Mesothelial cell of epicardium (in vitro differentiated cells): ENCODE results near the gene CTNNA3. TPM values are rescaled to one million over a fixed set of nuclear protein-coding genes. Genes with fewer than 3 reads are reported as not detected.

Experiments used
- DNase-seq, 2 experiments: peaks; one replicate each; pipeline ENCODE4 v3.0.0; 2021; ENCODE audit warnings: low spot score in 2 of 2; ENCODE audit not compliant: unreplicated experiment in 2 of 2
- H3K27ac Mint-ChIP-seq: 2 replicates; pipeline ENCODE4 v1.8.0; 2021; ENCODE audit warnings: mixed read lengths
- H3K27me3 Mint-ChIP-seq: 2 replicates; pipeline ENCODE4 v1.8.0; 2021; ENCODE audit warnings: low read depth, mixed read lengths
- H3K36me3 Mint-ChIP-seq: 2 replicates; pipeline ENCODE4 v1.8.0; 2021; ENCODE audit warnings: mixed read lengths
- H3K4me1 Mint-ChIP-seq: 2 replicates; pipeline ENCODE4 v1.8.0; 2021; ENCODE audit warnings: mixed read lengths
- H3K4me3 Mint-ChIP-seq: 2 replicates; pipeline ENCODE4 v1.8.0; 2021; ENCODE audit warnings: mild to moderate bottlenecking, moderate library complexity, mixed read lengths
- H3K9me3 Mint-ChIP-seq: 2 replicates; pipeline ENCODE4 v1.8.0; 2021; ENCODE audit warnings: mixed read lengths
- total RNA-seq: library from RNA; stranded (reverse); gene quantifications from 3 replicates; pipeline ENCODE4 v1.2.1, GENCODE V29; 2021
- TF ChIP-seq, protein P1 (sequence below): fragments of 200-600 bp; sonication (generic); IDR thresholded peaks from one replicate; pipeline ENCODE4 v1.5.0; 2021; ENCODE audit warnings: antibody characterized with exemption; ENCODE audit not compliant: unreplicated experiment

The CTNNA3 gene
- total RNA-seq, 1 donor from 2014 or later = 14.2 TPM

DNA sequence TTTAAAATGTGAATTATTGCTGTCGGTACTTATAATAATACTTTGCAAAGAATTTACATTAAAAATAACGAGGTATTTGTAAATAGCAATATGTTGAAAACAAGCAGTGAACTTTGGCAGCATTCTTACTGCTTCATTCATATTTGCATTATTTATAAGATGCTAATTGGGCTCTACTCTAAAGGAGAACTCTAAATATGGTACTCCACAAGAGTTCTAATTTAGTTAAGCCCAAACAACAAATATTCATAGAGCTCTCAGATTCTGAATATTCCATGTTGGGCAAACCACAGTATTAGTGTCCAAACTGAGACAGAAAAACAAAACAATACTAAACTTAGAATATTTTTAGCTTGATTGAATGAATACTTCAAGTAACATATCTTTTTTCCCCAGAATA is 1674.6 kb downstream of the CTNNA3 start:
- Mint-ChIP-seq H3K36me3 (no peaks in the 10 kb centered on the region), H3K27ac (no peak overlapping the region)

GRCh38 chr10:66008221-66008620 is 1687.8 kb downstream of the CTNNA3 start:
- no peak overlapping the region for H3K27ac Mint-ChIP-seq
- no peak for DNase-seq
- no peak overlapping the region for H3K4me3 Mint-ChIP-seq
- TF ChIP-seq, protein P1, sequence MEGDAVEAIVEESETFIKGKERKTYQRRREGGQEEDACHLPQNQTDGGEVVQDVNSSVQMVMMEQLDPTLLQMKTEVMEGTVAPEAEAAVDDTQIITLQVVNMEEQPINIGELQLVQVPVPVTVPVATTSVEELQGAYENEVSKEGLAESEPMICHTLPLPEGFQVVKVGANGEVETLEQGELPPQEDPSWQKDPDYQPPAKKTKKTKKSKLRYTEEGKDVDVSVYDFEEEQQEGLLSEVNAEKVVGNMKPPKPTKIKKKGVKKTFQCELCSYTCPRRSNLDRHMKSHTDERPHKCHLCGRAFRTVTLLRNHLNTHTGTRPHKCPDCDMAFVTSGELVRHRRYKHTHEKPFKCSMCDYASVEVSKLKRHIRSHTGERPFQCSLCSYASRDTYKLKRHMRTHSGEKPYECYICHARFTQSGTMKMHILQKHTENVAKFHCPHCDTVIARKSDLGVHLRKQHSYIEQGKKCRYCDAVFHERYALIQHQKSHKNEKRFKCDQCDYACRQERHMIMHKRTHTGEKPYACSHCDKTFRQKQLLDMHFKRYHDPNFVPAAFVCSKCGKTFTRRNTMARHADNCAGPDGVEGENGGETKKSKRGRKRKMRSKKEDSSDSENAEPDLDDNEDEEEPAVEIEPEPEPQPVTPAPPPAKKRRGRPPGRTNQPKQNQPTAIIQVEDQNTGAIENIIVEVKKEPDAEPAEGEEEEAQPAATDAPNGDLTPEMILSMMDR = no peak
- no peaks in the 10 kb centered on the region for H3K9me3 Mint-ChIP-seq
- H3K27me3 Mint-ChIP-seq = peaks cover 22% of the 10 kb centered on the region
- H3K4me1 Mint-ChIP-seq = no peaks in the 10 kb centered on the region
- no peaks in the 10 kb centered on the region for H3K36me3 Mint-ChIP-seq

More for the DNA sequence above, 1674.6 kb downstream of the CTNNA3 start:
- TF ChIP-seq, protein P1 = no peak
- no peak overlapping the region for H3K4me3 Mint-ChIP-seq
- H3K9me3 Mint-ChIP-seq = no peaks in the 10 kb centered on the region
- peaks cover 4% of the 10 kb centered on the region for H3K27me3 Mint-ChIP-seq
- no peak for DNase-seq
- no peaks in the 10 kb centered on the region for H3K4me1 Mint-ChIP-seq

DNA sequence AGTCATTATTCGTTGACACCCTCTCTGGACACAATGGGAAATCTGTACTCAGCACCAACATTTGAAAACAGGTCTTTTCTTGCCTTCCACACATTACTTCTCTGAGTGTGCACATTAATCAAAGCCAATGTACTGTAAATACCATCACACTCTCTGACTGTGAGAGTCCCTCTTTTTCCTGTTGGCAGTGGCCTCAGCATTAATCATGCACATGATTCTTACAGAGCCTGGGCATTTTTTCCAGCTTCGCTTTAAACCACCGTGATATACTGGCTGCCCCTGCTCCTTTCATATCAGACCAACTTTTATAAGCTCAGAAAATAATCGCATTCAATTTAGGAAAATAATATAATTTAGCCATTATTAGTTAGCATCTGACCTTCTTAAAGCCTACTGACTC is 1689.6 kb downstream of the CTNNA3 start:
- H3K4me1 Mint-ChIP-seq = no peaks in the 10 kb centered on the region
- peaks cover 31% of the 10 kb centered on the region for H3K27me3 Mint-ChIP-seq
- no peak overlapping the region for H3K4me3 Mint-ChIP-seq
- no peak for DNase-seq
- H3K36me3 Mint-ChIP-seq = no peaks in the 10 kb centered on the region
- no peaks in the 10 kb centered on the region for H3K9me3 Mint-ChIP-seq
- no peak overlapping the region for H3K27ac Mint-ChIP-seq
- TF ChIP-seq, protein P1 = no peak

GRCh38 chr10:65993451-65993850 is 1702.5 kb downstream of the CTNNA3 start:
- Mint-ChIP-seq H3K27me3 (no peaks in the 10 kb centered on the region), H3K36me3 (peaks cover 2% of the 10 kb centered on the region), H3K4me1 (no peaks in the 10 kb centered on the region), H3K27ac (no peak overlapping the region), H3K4me3 (no peak overlapping the region), H3K9me3 (peaks cover 28% of the 10 kb centered on the region)
- no peak for DNase-seq
- TF ChIP-seq, protein P1 = no peak

DNA sequence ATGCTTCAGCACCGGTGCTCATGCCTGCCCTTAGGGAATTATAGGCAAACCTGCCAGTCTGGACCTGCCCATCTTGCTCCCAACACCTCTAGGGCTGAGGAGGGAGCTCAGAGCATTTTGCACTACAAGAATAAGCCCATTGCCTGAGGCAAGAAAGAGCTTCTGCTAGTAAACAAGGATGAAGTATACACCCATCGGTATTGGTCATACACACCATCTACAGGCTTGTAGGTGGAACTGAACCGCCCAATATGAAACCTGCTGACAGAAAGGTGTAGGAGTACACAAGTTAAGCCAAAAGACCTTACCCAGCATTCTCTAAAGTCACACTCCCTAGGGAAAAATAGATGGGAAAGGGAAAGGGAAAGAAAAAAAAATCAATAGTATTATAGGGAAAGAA is 1727.1 kb downstream of the CTNNA3 start:
- Mint-ChIP-seq H3K36me3 (no peaks in the 10 kb centered on the region), H3K4me3 (no peak overlapping the region), H3K9me3 (peaks cover 37% of the 10 kb centered on the region), H3K27ac (no peak overlapping the region), H3K4me1 (no peaks in the 10 kb centered on the region), H3K27me3 (no peaks in the 10 kb centered on the region)
- TF ChIP-seq, protein P1 = no peak
- DNase-seq = no peak

DNA sequence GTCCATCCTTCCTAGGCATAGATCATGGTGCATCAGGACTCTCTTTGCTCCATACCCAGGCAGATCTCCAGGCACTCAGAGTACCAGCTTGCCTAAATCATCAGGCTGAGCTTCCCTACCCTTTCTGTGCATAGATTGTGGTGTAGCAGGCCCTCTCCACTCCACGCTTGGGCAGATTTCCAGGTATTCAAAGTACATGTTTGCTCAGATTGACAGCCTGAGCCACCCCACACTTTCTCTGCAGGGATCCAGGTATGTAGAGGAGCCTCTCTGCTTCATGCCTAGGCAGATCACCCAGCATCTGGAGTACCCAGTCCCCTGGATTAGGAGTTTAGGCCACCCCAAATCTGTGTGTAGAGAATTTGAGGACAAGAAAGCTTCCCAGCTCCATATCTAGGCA is 1727.6 kb downstream of the CTNNA3 start:
- Mint-ChIP-seq H3K27me3 (no peaks in the 10 kb centered on the region), H3K27ac (no peak overlapping the region), H3K4me1 (no peaks in the 10 kb centered on the region), H3K9me3 (peaks cover 33% of the 10 kb centered on the region), H3K36me3 (no peaks in the 10 kb centered on the region), H3K4me3 (no peak overlapping the region)
- TF ChIP-seq, protein P1 = no peak
- no peak for DNase-seq
